PC-9 (cell line): ENCODE results near the gene AMOTL1.

Source experiments
- CTCF ChIP-seq: fragments of 200-600 bp; sonication (generic); conservative IDR thresholded peaks from 2 replicates; pipeline ENCODE4 v1.6.1; 2017; ENCODE audit warnings: mixed run types, antibody characterized with exemption, mild to moderate bottlenecking, moderate library complexity
- EZH2 ChIP-seq: fragments of 200-600 bp; sonication (generic); IDR thresholded peaks from 2 replicates; pipeline ENCODE4 v1.8.0; 2017; ENCODE audit warnings: antibody characterized with exemption, low read depth

GRCh38 chr11:94737171-94737611, 31.0 kb upstream of the AMOTL1 start:
- TF ChIP-seq CTCF (no peak), EZH2 (no peak)
